NCI-H82 treated with DMSO at 0.1 percent for 48 hours (cell line): Measurements from ENCODE around the gene NAALADL1.
"Not testable (repeated sequence)": the region's sequence is repeated elsewhere in the genome, so short reads cannot be mapped to it uniquely, and the experiment has no call there.

Experiments used
- DNase-seq: peaks from one replicate; lab custom pipeline; 2025; ENCODE audit not compliant: unreplicated experiment; lab: John Stamatoyannopoulos, UW

Gene NAALADL1

DNA sequence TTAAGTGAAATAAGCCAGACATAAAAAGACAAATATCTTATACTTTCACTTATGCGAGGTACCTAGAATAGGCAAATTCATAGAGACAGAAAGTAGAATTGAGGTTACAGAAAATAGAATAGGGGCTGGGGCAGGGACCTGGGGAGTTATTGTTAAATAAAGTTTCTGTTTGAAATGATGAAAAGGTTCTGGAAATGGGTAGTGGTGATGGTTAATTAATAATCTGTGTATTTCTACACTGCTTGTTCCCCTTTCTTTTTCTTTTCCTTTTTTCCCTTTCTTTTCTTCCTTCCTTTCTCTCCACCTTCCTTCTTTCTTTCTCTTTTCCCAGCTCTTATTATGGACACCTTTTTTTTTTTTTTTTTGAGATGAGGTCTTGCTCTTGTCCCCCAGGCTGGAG is 2.8 kb downstream of the NAALADL1 start:
- DNase-seq = no peak

DNA sequence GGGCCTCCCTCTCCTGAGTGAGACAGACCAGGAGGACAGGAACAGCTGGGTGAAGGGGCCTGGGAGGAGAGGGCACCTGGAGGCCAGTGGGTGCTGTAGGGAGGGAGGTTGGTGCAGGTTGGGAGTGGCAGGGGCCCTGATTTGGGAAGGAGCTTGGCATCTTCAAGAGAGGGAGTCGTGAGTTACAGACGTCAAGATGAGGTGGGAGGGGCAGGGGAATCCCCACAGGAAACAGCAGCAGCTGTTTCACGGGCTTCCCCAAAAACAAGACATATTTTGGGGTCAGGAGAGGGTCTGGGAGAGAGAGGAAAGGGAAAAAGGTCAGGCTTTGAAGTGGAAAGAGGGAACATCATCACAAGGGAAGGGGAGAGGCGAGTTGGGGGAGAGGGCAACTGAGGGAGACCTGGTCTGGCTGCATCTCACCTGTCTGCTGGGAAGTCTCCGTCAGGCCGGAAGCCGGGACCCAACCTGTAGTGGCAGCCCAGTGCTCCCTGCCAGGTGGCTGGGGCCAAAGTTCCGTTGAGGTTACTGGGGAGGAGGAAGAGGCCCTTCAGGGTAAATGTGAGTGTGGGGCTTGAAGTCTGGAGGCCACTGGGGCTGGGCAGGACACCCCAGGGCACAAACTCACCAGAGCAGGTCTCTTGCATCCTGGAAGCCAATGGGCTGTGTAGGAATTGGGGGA is 4.4 kb downstream of the NAALADL1 start:
- DNase-seq = no peak

DNA sequence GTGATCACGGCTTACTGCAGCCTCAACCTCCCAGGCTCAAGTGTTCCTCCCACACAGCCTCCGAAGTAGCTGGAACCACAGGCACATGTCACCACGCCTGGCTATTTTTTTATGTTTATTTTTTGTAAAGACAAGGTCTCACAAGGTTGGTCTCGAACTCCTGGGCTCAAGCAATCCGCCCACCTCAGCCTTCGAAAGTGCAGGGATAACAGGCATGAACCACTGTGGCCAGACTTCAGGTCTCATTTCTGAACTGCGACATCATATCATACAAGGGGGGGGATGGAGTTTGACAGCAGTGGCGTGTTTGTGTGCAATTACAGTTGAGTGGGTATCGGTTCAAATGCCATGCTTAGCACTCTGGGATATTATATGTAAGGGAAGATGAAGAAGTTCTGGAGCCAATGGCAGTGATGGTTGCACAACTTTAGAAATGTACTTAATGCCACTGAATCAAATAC is 6.9 kb downstream of the NAALADL1 start:
- no peak for DNase-seq

DNA sequence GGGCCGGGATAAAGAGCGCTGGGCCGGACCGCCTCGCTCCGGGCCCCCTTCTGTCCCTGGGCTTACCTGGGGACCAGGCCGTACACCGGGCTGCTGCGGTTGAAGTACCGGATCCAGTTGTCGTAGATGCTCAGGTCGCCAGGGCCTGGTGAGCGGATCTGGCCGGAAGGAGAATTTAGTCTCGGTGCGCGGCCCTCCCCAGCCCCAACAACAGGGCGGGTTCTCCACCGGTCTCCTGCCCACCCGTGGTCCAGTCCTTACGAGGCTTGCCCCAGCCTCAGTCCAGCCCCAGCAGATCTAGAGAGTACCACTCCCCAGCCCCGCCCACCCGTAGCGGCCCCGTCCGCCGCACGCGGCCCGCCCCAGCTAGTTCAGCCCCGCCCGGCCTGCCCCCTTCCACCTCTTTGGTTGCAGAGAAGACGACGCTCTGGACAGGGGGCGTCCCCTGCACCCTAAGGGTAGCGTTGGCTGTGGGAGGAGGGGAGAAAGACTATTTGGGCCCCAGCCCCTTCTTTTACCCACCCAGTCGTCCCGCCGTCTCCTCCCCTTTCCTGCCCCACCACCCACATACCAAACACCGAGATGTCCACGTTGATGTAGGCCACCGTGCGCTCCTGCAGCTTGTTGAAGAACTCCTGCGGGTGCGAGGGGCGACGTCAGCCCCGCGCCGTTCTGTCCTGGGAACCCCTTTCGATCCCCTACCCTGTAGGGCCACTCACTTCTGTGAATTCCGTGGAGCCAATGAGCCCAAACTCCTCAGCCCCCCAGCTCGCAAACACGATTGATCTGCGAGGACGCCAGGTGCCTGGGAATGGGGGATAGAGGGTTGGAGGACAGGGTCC is 10.6 kb downstream of the NAALADL1 start:
- DNase-seq = no peak

DNA sequence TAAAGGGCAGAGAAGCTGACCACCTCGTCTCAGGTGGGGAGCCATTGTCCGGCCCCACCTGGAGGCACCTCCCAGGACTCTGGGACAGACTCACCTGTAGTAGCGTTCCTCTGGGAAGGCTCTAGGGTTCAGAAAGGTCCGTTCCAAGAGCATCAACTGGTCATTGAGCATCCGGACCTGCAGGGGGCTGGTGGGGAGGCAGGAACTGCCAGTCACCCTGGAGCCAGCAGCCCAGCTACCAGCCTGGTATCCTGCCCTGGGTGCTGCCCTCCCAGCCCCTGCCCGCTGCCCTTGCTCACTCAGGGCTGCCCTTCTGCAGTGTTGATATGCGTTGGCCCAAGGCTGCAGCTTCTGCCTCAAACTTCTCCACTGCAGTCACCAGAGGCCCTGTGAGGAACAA is 12.6 kb downstream of the NAALADL1 start:
- DNase-seq = no peak

DNA sequence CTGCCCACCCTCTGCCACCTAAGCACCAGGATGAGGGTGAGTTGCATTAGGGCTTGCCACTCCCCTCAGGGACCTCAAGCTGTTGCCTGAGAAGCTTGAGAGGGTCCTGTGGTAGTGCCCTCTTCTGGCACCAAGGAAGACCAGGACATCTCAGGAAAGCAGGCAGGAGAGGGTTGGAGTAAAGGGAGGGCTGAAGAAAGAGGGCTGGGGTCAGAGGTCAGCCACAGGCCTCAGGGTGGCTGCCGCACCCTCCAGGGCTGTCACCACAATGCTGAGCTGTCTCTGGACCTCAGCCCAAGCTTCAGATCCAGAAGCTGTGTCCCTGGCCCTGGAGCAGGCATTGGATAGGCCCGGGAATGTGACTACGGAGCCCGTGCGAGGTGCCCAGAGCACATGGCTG is 13.3 kb downstream of the NAALADL1 start:
- no peak for DNase-seq

DNA sequence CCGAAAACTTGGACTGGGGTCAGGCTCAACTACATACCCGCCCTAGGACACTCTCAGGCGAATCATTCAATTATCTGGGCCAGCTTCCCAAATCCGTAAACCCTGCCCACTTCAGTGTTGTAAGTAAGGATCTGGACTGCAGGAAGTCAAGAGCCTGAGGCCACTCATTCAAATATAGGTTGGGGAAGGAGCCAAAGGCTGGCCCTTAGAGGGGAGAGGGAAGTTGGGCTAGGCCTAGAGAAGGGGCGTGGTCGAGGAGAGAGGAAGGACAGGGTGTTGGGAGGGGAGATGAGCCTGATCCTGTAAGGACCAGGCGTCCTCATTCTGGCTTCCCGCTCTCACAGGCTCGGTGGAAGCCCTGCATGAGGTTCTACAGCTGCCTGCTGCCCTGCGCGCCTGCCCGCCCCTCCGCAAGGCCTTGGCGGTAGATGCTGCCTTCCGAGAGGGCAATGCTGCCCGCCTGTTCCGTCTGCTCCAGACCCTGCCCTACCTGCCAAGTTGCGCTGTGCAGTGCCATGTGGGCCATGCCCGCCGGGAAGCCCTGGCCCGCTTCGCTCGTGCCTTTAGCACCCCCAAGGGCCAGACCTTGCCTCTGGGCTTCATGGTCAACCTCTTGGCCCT is 14.4 kb downstream of the NAALADL1 start:
- DNase-seq = no peak

DNA sequence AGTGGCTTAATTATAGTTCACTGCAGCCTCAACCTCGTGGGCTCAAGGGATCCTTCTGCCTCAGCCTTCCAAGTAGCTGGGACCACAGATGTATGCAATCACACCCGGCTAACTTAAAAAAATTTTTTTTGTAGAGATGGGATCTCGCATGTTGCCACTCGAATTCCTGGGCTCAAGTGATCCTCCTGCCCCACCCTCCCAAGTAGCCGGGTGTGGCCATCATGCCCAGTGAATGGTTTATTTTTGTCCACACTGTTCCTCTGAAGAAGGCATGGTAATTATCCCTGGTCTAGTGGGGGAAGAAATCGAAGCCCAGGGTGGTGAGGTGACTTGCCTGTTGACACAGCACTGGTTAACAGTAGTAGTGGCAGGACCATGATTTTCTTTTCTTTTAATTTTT is 15.5 kb downstream of the NAALADL1 start:
- no peak for DNase-seq

DNA sequence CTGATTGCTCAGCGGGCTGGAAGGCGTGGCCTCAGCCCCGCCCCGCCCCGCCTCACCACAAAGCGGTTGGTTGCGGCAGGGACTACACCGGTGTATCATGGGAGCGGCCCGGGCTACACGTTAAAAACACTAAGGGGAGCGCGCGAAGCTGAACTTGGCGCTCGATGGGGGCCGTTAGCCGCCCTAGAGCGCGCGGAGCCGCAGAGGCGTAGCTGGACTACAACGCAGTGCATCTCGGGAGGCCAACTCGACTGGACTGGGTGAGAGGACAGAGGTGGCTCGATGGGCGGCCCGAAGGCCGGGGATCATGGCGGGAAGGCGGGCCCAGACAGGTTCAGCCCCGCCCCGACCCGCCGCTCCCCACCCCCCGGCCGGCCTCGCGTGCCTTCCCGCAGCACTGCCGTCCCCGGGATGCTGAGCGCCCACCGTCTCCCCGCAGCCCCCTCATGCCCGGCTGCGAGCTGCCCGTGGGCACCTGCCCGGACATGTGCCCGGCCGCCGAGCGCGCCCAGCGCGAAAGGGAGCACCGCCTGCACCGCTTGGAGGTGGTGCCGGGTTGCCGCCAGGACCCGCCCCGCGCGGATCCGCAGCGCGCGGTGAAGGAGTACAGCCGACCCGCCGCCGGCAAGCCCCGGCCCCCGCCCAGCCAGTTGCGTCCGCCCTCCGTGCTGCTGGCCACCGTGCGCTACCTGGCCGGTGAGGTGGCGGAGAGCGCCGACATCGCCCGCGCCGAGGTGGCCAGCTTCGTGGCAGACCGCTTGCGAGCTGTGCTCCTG is 17.3 kb downstream of the NAALADL1 start, which contains the start of gene SAC3D1:
TSS of gene SAC3D1 (plus strand) at position 364 of the 776 bp plus-strand sequence. CDS start at position 447, 83 bp downstream.
- DNase-seq = peak; percentile 73

DNA sequence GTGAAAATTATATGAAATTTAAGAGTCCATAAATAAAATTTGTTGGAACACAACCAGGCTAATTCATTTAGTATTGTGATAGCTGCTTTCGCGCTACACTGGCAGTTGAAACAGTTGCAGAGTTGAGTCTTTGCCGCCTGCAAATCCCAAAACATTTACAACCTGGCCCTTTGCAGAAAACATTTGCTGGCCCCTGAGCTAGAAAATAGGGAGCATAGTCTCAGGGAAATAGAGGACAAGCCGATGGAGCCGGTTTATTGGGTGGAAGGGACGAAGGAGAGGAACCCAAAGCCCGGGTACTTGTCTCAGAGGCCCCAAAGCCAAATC is 17.9 kb downstream of the NAALADL1 start:
- DNase-seq = no peak

DNA sequence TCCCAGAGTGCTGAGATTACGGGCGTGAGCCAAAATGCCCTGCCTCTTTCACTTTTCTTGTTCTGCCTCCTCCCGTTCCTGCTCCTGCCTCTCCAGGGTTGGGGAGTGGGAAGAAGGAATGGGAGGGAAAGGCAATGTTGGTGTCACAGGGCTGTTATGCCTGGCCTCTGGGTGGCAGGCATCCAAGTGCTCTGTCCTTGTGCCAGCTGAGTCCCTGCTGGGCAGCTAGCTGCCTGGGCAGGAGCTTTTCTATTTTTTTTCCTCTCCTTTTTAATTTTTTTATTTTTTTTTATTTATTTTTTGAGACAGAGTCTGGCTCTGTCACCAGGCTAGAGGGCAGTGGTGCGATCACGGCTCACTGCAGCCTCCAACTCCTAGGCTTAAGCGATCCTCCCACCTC is 21.4 kb downstream of the NAALADL1 start:
- DNase-seq = no peak

DNA sequence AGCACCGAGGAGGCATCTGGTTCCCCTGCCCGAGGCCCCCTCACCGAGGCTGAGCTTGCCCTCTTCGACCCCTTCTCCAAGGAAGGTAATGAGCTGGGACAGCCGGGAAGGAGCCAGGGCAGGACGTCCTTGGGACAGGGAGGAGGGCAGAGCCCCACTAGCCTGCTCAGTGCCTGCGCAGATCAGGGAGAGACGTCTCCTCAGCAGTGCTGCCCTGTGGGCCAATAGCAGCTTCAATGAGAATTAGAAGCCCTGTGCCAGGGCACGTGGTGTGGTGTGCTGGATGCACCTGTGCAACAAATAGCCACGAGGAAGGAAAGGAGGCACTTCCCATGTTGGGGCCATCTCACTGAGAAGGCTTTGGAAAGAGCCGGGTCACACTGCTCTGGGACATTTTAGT is 22.8 kb downstream of the NAALADL1 start:
- DNase-seq = no peak

DNA sequence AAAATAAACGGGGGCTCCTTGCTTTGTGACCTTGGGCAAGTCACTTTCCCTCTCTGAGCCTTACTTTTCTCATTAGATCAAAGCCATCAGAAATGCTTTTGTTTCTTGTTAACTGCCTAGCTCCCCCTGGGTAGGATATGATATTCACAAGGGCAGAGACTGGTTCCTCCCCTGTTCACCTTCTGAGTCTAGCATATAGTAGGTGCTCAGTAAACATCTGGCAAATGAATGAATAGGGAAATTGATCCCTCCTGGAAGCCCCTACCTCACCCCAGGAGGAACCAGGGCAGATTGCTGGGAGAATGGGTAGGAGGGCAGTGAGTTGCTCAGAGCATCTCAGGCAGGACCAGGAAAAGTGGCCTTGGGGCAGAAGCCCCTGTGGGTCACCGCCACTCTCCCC is 23.9 kb downstream of the NAALADL1 start:
- DNase-seq = no peak

DNA sequence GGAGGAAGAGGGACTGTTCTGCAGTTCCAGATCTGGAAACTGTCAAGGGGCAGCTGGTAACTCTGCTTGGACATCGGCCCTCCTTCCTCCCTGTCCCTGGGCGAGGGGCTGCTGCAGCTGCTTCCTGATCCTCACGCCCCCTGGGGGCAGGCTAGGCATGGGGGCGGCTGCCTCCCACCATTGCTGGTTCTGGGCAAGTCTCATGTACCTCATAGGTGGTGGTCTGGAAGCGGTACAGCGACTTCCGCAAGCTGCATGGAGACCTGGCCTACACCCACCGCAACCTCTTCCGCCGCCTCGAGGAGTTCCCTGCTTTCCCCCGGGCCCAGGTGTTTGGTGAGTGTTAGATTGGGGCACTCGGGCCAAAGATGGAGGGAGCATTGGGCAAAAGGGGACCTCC is 26.1 kb downstream of the NAALADL1 start:
- DNase-seq = no peak

DNA sequence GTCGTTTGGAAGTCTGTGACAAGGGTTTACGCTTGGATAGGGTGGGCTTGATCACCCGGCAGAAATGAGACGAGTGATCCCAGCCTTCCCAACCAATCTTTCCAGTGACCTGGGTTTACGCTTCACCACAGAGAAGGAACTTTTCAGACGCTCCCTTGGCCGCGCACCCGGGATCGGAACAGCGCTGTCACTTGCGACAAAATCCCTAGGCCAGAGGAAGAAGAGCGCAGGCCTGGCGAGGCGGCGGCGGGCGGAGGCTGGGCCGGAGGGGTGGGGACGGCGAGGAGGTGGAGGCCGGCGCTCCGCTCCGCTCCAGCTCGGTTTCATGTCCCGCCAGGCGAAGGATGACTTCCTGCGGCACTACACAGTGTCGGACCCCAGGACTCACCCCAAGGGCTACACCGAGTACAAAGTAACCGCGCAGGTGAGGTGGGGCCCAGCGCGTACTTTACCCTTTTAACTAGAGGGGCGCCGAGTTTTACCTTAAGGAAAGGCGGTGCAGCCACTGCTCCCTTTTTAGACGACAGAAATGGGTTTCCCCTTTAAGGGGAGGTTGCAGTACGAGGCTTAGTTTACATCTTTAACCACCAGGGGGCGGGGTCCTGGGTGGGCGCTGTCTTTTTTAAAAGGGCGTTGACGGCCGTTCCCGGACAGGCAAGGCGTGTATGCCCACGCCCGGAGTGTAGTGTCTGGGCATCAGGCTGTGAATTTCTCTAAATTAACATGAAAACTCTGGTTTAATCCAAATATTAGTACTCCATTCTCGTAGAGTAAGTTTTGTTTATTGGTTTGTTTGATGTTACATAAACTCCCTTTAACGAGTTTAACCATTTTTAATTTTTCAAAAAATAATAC is 30.9 kb downstream of the NAALADL1 start, which contains the start of gene SNX15:
TSS of gene SNX15 (plus strand) at position 227 of the 855 bp plus-strand sequence. CDS start at position 326, 99 bp downstream.
- DNase-seq = peak; percentile 95

DNA sequence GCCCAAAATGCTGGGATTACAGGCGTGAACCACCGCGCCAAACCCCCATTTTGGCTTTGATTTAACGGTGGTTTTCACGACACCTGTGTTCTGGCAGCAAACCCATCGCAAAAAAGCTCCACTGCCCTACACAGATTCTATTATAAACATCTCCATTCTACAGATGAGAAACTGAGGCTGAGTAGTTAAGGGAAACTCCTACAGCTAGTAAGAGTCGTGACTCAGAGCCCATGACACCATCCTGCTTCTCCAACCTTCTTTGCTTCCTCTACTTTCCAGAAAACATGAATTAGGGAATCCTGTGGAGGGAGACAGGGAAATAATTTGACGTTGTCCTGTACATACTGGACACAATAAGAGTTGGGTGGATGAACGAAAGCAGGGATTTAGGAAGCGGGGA is 31.5 kb downstream of the NAALADL1 start:
- no peak for DNase-seq

DNA sequence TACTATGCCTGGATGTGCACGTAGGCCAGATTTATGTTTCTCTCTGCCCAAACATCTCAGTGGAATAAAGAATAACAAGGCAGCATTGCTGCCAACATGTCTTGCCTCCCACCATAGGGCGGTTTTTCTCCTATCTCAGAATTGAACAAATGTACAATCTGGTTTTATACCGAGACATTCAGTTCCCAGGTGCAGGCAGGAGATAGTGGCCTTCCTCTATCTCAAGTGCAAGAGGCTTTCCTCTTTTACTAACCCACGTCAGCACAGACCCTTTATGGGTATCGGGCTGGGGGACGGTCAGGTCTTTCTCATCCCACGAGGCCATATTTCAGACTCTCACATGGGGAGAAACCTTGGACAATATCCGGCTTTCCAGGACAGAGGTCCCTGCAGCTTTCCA is 34.9 kb downstream of the NAALADL1 start:
- not testable (repeated sequence) for DNase-seq

DNA sequence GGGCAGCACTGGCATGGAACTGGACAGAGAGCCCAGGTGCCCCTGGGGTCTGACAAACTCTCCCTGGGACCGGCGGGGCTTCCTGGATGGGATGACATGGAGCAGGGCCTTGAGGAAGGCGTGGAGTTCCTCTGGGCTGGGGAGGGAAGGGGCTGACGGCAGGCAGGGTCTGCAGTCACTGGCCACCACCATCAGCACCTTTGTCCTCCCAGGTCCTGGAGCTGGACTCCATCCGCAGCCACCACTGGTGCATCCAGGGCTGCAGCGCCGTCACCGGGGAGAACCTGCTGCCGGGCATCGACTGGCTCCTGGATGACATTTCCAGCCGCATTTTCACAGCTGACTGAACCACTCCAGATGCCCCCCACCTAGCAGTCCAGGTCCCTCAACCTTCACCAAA is 36.8 kb downstream of the NAALADL1 start:
- DNase-seq = no peak

DNA sequence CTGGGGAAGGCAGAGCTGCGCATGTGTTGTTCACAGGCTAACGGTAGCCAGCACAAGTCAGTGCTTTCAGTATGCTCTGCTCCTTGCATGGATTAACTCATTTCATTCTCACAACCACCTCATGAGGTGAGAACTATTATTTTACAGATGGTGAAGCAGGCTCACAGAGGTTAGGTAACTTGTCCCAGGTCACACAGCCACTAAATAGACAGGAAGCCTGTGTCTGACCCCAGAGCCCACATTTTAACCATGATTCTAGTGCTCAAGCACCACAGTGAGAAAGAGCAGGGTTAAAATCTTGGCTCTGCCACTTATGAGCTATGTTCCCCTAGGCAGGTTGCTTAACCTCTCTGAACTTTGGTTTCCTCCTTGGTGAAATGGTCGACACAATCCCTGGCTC is 37.4 kb downstream of the NAALADL1 start:
- DNase-seq = no peak

DNA sequence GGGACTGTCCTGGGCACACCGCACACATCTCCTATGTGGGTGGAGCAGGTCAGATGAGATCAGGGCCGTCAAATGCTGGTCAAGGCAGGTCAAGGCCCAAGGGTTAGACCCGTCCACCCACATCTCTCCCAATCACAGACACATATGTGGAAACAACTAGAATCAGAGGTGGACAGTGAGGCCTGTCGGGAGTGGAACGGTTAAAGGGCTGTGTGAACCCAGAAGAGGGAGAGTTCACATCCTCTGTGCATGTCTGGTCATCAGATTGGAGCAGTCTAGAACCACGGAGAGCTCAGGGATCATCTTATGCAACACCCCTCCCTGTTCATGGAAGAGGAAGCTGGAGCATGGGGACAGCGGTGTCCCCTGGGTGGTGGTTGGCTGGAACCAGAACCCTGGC is 38.5 kb downstream of the NAALADL1 start:
- no peak for DNase-seq
